Liver (tissue), 3 donors: Measurements from ENCODE around the gene ERN1.

Experiments used
- HNF4G ChIP-seq: IDR thresholded peaks from 2 replicates; pipeline ENCODE4 v1.6.1; 2016; ENCODE audit warnings: antibody characterized with exemption
- NR2F2 ChIP-seq: IDR thresholded peaks from 2 replicates; pipeline ENCODE4 v1.6.1; 2016; ENCODE audit warnings: antibody characterized with exemption
- TAF1 ChIP-seq: conservative IDR thresholded peaks from 2 replicates; pipeline ENCODE4 v1.6.1; 2016; ENCODE audit warnings: antibody characterized with exemption, mild to moderate bottlenecking
- TF ChIP-seq, protein P1 (sequence below): fragments of 150-350 bp; IDR thresholded peaks from 2 replicates; pipeline ENCODE4 v1.5.1; 2017; ENCODE audit warnings: improper control_type of control experiment, low read depth, low read length; ENCODE audit not compliant: missing input control
- TF ChIP-seq, protein P2 (sequence below): IDR thresholded peaks from 2 replicates; pipeline ENCODE4 v1.6.1; 2016; ENCODE audit warnings: antibody characterized with exemption, mild to moderate bottlenecking
- donor health status: healthy.
- donor health status: healthy.

DNA sequence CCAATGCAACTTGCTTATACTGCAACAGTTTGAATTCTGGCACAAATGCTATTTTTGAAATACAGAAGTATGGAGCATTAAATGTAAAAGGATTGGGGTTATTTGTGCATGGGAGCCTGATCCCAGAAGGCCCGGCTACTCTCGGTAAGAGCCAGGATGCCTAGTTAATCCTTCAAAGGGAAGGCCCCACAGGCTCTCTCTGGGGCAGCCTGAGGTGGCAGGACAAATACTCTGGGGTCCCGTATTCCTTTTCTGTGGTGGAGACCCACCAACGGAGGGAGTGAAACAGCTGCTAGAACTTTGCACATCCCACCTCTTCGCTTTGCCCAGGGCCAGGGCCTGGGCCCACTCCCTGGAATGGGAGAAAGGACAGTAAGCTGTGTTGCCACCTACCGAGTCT is 30.4 kb downstream of the ERN1 start:
- TF ChIP-seq, protein P1, sequence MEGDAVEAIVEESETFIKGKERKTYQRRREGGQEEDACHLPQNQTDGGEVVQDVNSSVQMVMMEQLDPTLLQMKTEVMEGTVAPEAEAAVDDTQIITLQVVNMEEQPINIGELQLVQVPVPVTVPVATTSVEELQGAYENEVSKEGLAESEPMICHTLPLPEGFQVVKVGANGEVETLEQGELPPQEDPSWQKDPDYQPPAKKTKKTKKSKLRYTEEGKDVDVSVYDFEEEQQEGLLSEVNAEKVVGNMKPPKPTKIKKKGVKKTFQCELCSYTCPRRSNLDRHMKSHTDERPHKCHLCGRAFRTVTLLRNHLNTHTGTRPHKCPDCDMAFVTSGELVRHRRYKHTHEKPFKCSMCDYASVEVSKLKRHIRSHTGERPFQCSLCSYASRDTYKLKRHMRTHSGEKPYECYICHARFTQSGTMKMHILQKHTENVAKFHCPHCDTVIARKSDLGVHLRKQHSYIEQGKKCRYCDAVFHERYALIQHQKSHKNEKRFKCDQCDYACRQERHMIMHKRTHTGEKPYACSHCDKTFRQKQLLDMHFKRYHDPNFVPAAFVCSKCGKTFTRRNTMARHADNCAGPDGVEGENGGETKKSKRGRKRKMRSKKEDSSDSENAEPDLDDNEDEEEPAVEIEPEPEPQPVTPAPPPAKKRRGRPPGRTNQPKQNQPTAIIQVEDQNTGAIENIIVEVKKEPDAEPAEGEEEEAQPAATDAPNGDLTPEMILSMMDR = no peak
- TF ChIP-seq NR2F2 (no peak), TAF1 (no peak), HNF4G (no peak)
- TF ChIP-seq, protein P2, sequence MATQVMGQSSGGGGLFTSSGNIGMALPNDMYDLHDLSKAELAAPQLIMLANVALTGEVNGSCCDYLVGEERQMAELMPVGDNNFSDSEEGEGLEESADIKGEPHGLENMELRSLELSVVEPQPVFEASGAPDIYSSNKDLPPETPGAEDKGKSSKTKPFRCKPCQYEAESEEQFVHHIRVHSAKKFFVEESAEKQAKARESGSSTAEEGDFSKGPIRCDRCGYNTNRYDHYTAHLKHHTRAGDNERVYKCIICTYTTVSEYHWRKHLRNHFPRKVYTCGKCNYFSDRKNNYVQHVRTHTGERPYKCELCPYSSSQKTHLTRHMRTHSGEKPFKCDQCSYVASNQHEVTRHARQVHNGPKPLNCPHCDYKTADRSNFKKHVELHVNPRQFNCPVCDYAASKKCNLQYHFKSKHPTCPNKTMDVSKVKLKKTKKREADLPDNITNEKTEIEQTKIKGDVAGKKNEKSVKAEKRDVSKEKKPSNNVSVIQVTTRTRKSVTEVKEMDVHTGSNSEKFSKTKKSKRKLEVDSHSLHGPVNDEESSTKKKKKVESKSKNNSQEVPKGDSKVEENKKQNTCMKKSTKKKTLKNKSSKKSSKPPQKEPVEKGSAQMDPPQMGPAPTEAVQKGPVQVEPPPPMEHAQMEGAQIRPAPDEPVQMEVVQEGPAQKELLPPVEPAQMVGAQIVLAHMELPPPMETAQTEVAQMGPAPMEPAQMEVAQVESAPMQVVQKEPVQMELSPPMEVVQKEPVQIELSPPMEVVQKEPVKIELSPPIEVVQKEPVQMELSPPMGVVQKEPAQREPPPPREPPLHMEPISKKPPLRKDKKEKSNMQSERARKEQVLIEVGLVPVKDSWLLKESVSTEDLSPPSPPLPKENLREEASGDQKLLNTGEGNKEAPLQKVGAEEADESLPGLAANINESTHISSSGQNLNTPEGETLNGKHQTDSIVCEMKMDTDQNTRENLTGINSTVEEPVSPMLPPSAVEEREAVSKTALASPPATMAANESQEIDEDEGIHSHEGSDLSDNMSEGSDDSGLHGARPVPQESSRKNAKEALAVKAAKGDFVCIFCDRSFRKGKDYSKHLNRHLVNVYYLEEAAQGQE = no peak
